ENCODE measurements around the gene C11orf42.
"Not testable (repeated sequence)": the region's sequence is repeated elsewhere in the genome, so short reads cannot be mapped to it uniquely, and the experiment has no call there.

Gene C11orf42

GRCh38 chr11:6224421-6224820 is 19.1 kb downstream of the C11orf42 start:
- DNase-seq: no peak

GRCh38 chr11:6225024-6225423 is 19.7 kb downstream of the C11orf42 start:
- DNase-seq: no peak

- no peak for DNase-seq
Measured at GRCh38 chr11:6225896-6226295, 20.5 kb downstream of the C11orf42 start.

- no peak for DNase-seq
Measured at GRCh38 chr11:6228520-6228919, 23.2 kb downstream of the C11orf42 start.

- no peak for DNase-seq
Measured at GRCh38 chr11:6229911-6230310, 24.6 kb downstream of the C11orf42 start.

- DNase-seq: no peak
Measured at GRCh38 chr11:6232899-6233298, 27.5 kb downstream of the C11orf42 start.

GRCh38 chr11:6233984-6234386 is 28.6 kb downstream of the C11orf42 start:
- DNase-seq: no peak

GRCh38 chr11:6234387-6235107 is 29.2 kb downstream of the C11orf42 start, which contains the start of gene FHIP1B:
TSS of gene FHIP1B (minus strand) at chr11:6234636. CDS start at chr11:6224516, 10,120 bp downstream.
- peak; percentile 100 for DNase-seq

GRCh38 chr11:6237266-6237665 is 31.9 kb downstream of the C11orf42 start:
- no peak for DNase-seq

- no peak for DNase-seq
Measured at GRCh38 chr11:6237761-6238302, 32.5 kb downstream of the C11orf42 start.

- no peak for DNase-seq
Measured at GRCh38 chr11:6238902-6239301, 33.5 kb downstream of the C11orf42 start, which contains the start of gene CNGA4. TSS of gene CNGA4 (plus strand) at chr11:6239089. CDS start at chr11:6239207, 118 bp downstream.

- DNase-seq: no peak
Measured at GRCh38 chr11:6240139-6240538, 34.8 kb downstream of the C11orf42 start.

- no peak for DNase-seq
Measured at GRCh38 chr11:6240781-6241180, 35.4 kb downstream of the C11orf42 start.

GRCh38 chr11:6241316-6241715 is 36.0 kb downstream of the C11orf42 start:
- DNase-seq: no peak

- no peak for DNase-seq
Measured at GRCh38 chr11:6245536-6245935, 40.2 kb downstream of the C11orf42 start.

- no peak for DNase-seq
Measured at GRCh38 chr11:6248248-6248647, 42.9 kb downstream of the C11orf42 start.

GRCh38 chr11:6248897-6249296 is 43.5 kb downstream of the C11orf42 start:
- DNase-seq: not testable (repeated sequence)

- DNase-seq: no peak
Measured at GRCh38 chr11:6249770-6250555, 44.6 kb downstream of the C11orf42 start.

- DNase-seq: peak; percentile 57
Measured at GRCh38 chr11:6251120-6251733, 45.9 kb downstream of the C11orf42 start.

- DNase-seq: no peak
Measured at GRCh38 chr11:6251990-6252473, 46.7 kb downstream of the C11orf42 start.

- no peak for DNase-seq
Measured at GRCh38 chr11:6253197-6253596, 47.8 kb downstream of the C11orf42 start.

GRCh38 chr11:6258141-6258540 is 52.8 kb downstream of the C11orf42 start:
- no peak for DNase-seq

GRCh38 chr11:6258571-6259081 is 53.3 kb downstream of the C11orf42 start:
- no peak for DNase-seq

Data from stimulated activated CD4-positive, alpha-beta T cell treated with anti-CD3 and anti-CD28 coated beads, Interleukin-4, amount 100 ng/mL, for 24 hours (primary cell).